GM12891 (cell line): ENCODE results near the gene DNAH17.

Experiments
- PAX5 ChIP-seq: IDR thresholded peaks from 2 replicates; pipeline ENCODE4 v1.6.1; 2011; ENCODE audit warnings: low read length, moderate library complexity, mild to moderate bottlenecking; ENCODE audit not compliant: insufficient read depth, severe bottlenecking
- POLR2A ChIP-seq: IDR thresholded peaks from 2 replicates; pipeline ENCODE4 v1.6.1; 2011; ENCODE audit warnings: low read depth, low read length, control low read depth
- POLR2AphosphoS5 ChIP-seq: IDR thresholded peaks from 2 replicates; pipeline ENCODE4 v1.6.1; 2011; ENCODE audit warnings: low read depth, low read length, control low read depth
- POU2F2 ChIP-seq: IDR thresholded peaks from 2 replicates; pipeline ENCODE4 v1.6.1; 2011; ENCODE audit warnings: low read depth, mild to moderate bottlenecking, control low read depth, low read length, moderate library complexity
- SPI1 ChIP-seq: IDR thresholded peaks from 2 replicates; pipeline ENCODE4 v1.6.1; 2011; ENCODE audit warnings: low read depth, low read length, control low read depth
- TAF1 ChIP-seq: IDR thresholded peaks from 2 replicates; pipeline ENCODE4 v1.6.1; 2011; ENCODE audit warnings: low read depth, low read length, control low read depth

DNA sequence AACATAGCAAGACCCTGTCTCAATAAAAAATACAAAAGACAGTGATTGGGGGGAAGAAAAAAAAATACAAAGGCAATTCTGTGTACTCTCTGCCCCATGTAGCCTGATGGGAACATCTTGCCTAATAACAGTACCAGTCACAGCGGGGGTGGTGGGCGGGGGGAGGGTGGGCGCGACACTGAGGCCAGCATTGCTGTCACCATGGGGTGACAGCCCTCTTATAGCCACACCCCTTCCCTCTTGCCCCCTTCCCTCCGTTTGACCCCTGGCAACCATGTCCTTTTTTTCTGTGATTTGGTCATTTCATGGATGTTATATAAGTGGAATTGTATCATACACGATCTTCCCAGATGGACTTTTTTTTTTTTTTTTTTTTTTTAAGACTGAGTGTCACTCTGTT is 80.9 kb downstream of the DNAH17 start:
- no peak for TF ChIP-seq SPI1
- no peak for TF ChIP-seq POLR2AphosphoS5
- no peak for TF ChIP-seq TAF1
- no peak for TF ChIP-seq POLR2A
- no peak for TF ChIP-seq PAX5
- TF ChIP-seq POU2F2, result no peak
